HCT116 (cell line): Measurements from ENCODE around the gene FRMD7. TPM values are rescaled to one million over a fixed set of nuclear protein-coding genes. Genes with fewer than 3 reads are reported as not detected.

ENCODE experiments used
- ATAC-seq: fragments of 200-7000 bp; cut with Tn5 transposase; 2 replicates; pipeline ENCODE4 v1.9.1; 2020; ENCODE audit warnings: mild to moderate bottlenecking, moderate library complexity
- BruUV-seq: library from RNA; stranded (reverse); fragments of 400-500 nt; replicated peaks from 2 replicates; lab custom pipeline; 2021; lab: Mats Ljungman, UMichigan
- CTCF ChIA-PET: fragments of 300-600 bp; sonication (Branson Sonifier 250); formaldehyde crosslinking; loops from one replicate; lab custom pipeline; 2021; ENCODE audit warnings: antibody characterized with exemption; lab: Charles Lee
- POLR2A ChIA-PET: fragments of 300-600, 350-600 bp; sonication (Branson Sonifier 250); formaldehyde crosslinking; loops from one replicate; lab custom pipeline; 2021; ENCODE audit warnings: antibody characterized with exemption; lab: Charles Lee
- RAD21 ChIA-PET, 2 experiments: fragments of 300-600 bp; sonication (Branson Sonifier 250); formaldehyde crosslinking; loops; one replicate each; lab custom pipeline; 2023; ENCODE audit warnings: low total read pairs in 2 of 2; ENCODE audit not compliant: uncharacterized antibody in 2 of 2, unreplicated experiment in 2 of 2, low non-redundant PET in 1 of 2; lab: Charles Lee
- DNase-seq: peaks from one replicate; pipeline ENCODE4 v3.0.0-alpha.2; 2010; ENCODE audit warnings: low read depth, low spot score
- H2AFZ ChIP-seq: fragments of 200-600 bp; shearing (Covaris generic), sonication (generic); 2 replicates; pipeline ENCODE4 v1.6.1; 2017; ENCODE audit warnings: low read depth, mixed run types, mixed read lengths, antibody characterized with exemption, low read length; ENCODE audit not compliant: poor library complexity, severe bottlenecking
- H3K27ac ChIP-seq: 2 replicates; pipeline ENCODE4 v1.5.1; 2012; ENCODE audit warnings: low read depth, low read length
- H3K27me3 ChIP-seq: fragments of 200-600 bp; sonication (generic); 2 replicates; pipeline ENCODE4 v1.6.1; 2016; ENCODE audit warnings: mixed run types, low read length, mixed read lengths; ENCODE audit not compliant: insufficient read depth
- H3K36me3 ChIP-seq, 2 experiments: fragments of 200-500 bp in 1 of 2; fragments of 200-600 bp in 1 of 2; sonication (Bioruptor generic) in 1 of 2; sonication (generic) in 1 of 2; 2 replicates each; pipeline versions ENCODE4 v1.5.1 to v1.6.1; 2014 to 2016; ENCODE audit warnings: low read length in 2 of 2, inconsistent platforms in 1 of 2, mixed read lengths in 1 of 2, mixed run types in 1 of 2; ENCODE audit not compliant: insufficient read depth in 2 of 2, control insufficient read depth in 1 of 2
- H3K4me1 ChIP-seq, 2 experiments: fragments of 200-600 bp in 1 of 2; sonication (generic) in 1 of 2; 2 replicates each; pipeline versions ENCODE4 v1.5.1 to v1.6.1; 2012 to 2017; ENCODE audit warnings: low read length in 2 of 2, inconsistent platforms in 1 of 2, mild to moderate bottlenecking in 1 of 2, mixed read lengths in 1 of 2, mixed run types in 1 of 2, moderate library complexity in 1 of 2; ENCODE audit not compliant: insufficient read depth in 2 of 2, control insufficient read depth in 1 of 2
- H3K4me2 ChIP-seq: fragments of 200-600 bp; sonication (generic); 2 replicates; pipeline ENCODE4 v1.6.1; 2017; ENCODE audit warnings: mixed run types, low read length, mixed read lengths
- H3K4me3 ChIP-seq, 2 experiments: fragments of 200-600 bp in 1 of 2; sonication (generic) in 1 of 2; replicated peaks in 1 of 2; 2 replicates each; pipeline ENCODE4 v1.5.1; 2011 to 2016; ENCODE audit warnings: low read length in 2 of 2, control low read depth in 1 of 2, low read depth in 1 of 2, mild to moderate bottlenecking in 1 of 2, mixed read lengths in 1 of 2, mixed run types in 1 of 2
- H3K79me2 ChIP-seq: fragments of 200-600 bp; sonication (generic); 2 replicates; pipeline ENCODE4 v1.6.1; 2017; ENCODE audit warnings: mild to moderate bottlenecking, mixed run types, low read length, moderate library complexity, mixed read lengths; ENCODE audit not compliant: insufficient read depth
- H3K9ac ChIP-seq: fragments of 200-600 bp; sonication (generic); 2 replicates; pipeline ENCODE4 v1.6.1; 2016; ENCODE audit warnings: low read length, mixed read lengths
- H3K9me2 ChIP-seq: fragments of 200-600 bp; sonication (generic), shearing (Covaris generic); 2 replicates; pipeline ENCODE4 v1.6.1; 2017; ENCODE audit warnings: mixed run types, mild to moderate bottlenecking, moderate library complexity; ENCODE audit not compliant: insufficient read depth
- H3K9me3 ChIP-seq, 2 experiments: fragments of 200-500 bp in 1 of 2; fragments of 200-600 bp in 1 of 2; sonication (Bioruptor generic) in 1 of 2; sonication (generic) in 1 of 2; 2 replicates each; pipeline ENCODE4 v1.6.1; 2014 to 2017; ENCODE audit warnings: low read length in 2 of 2, mixed read lengths in 2 of 2, inconsistent platforms in 1 of 2, low read depth in 1 of 2, mild to moderate bottlenecking in 1 of 2, mixed run types in 1 of 2, moderate library complexity in 1 of 2; ENCODE audit not compliant: control insufficient read depth in 1 of 2, insufficient read depth in 1 of 2
- H4K20me1 ChIP-seq: fragments of 200-600 bp; sonication (generic), shearing (Covaris generic); 2 replicates; pipeline ENCODE4 v1.6.1; 2017; ENCODE audit warnings: mixed run types, mild to moderate bottlenecking, moderate library complexity; ENCODE audit not compliant: insufficient read depth
- EGR1 ChIP-seq: IDR thresholded peaks from 2 replicates; pipeline ENCODE4 v1.6.1; 2012; ENCODE audit warnings: low read depth
- ELF1 ChIP-seq: IDR thresholded peaks from 2 replicates; pipeline ENCODE4 v1.6.1; 2012; ENCODE audit warnings: low read depth, borderline replicate concordance
- EZH2 ChIP-seq: fragments of 200-600 bp; sonication (generic); IDR thresholded peaks from 2 replicates; pipeline ENCODE4 v1.6.1; 2017; ENCODE audit warnings: antibody characterized with exemption, mixed run types
- EZH2phosphoT487 ChIP-seq: fragments of 200-600 bp; IDR thresholded peaks from 2 replicates; pipeline ENCODE4 v1.6.1; 2018; ENCODE audit warnings: antibody characterized with exemption, borderline replicate concordance
- JUND ChIP-seq: IDR thresholded peaks from 2 replicates; pipeline ENCODE4 v1.6.1; 2012
- POLR2A ChIP-seq: IDR thresholded peaks from 2 replicates; pipeline ENCODE4 v1.7.0; 2011; ENCODE audit warnings: borderline replicate concordance; ENCODE audit not compliant: insufficient read depth, insufficient read length; ENCODE audit errors: extremely low read depth
- SIN3A ChIP-seq: IDR thresholded peaks from 2 replicates; pipeline ENCODE4 v1.6.1; 2012; ENCODE audit warnings: low read depth
- TCF7L2 ChIP-seq: IDR thresholded peaks from 2 replicates; pipeline ENCODE4 v1.7.0; 2011; ENCODE audit warnings: borderline replicate concordance, inconsistent platforms; ENCODE audit not compliant: insufficient read depth, insufficient read length; ENCODE audit errors: extremely low read depth
- YY1 ChIP-seq: IDR thresholded peaks from 2 replicates; pipeline ENCODE4 v1.6.1; 2011; ENCODE audit warnings: low read length, low read depth, moderate library complexity, mild to moderate bottlenecking; ENCODE audit not compliant: insufficient replicate concordance; ENCODE audit errors: extremely low read depth
- intact Hi-C: fragments of 100-400 bp; cut with micrococcal nuclease; formaldehyde crosslinking; loops from 2 replicates; pipeline ENCODE4 v1.10.0; 2022
- total RNA-seq: library from RNA; stranded (reverse); gene quantifications from one replicate; pipeline ENCODE4 v1.2.1, GENCODE V29; 2021; ENCODE audit not compliant: unreplicated experiment
- TF ChIP-seq, protein P1 (sequence below): IDR thresholded peaks from 2 replicates; pipeline ENCODE4 v1.6.1; 2012; ENCODE audit warnings: low read depth
- TF ChIP-seq, protein P2 (sequence below): IDR thresholded peaks from 2 replicates; pipeline ENCODE4 v1.6.1; 2011; ENCODE audit warnings: mild to moderate bottlenecking, low read length, moderate library complexity; ENCODE audit not compliant: insufficient replicate concordance; ENCODE audit errors: extremely low read depth
- TF ChIP-seq, protein P3 (sequence below): IDR thresholded peaks from 2 replicates; pipeline ENCODE4 v1.6.1; 2012

The FRMD7 gene
- total RNA-seq, 1 experiment from 2014 or later, result not detected

DNA sequence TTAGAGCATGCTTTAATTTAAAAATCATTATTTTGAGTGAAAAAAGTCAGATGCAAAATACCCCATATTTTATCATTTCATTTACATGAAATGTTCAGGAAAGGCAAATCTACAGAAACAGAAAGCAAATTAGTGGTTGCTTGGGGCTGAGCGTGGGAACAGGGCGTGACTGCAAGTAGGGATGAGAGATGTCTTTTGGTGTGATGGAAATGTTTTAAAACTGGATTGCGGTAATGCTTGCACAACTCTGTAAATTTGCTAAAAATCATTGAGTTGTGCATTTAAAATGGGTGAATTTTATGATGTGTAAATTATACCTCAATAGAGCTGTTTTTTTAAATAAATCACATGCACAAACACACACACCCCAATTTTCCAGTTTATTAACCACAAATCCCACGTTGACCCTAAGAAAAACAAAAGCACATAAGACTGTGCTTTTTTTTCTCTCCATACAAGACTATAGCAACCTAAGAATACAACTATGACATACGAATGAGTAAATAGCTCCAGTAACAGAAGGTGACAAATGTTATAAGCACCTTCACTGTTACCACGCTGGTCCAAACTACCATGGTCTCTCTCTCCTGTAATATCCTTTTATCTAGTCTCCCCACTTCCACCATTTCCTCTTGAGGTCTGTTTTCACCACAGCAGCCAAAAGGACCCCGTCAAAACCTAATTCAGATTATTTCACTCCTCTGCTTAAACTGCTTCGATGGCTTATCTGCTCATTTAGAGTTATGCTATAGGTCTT, 37.2 kb downstream of the FRMD7 start (continued):
- TF ChIP-seq EZH2phosphoT487, result no peak
- no peak for TF ChIP-seq ELF1
- TF ChIP-seq POLR2A, result no peak

DNA sequence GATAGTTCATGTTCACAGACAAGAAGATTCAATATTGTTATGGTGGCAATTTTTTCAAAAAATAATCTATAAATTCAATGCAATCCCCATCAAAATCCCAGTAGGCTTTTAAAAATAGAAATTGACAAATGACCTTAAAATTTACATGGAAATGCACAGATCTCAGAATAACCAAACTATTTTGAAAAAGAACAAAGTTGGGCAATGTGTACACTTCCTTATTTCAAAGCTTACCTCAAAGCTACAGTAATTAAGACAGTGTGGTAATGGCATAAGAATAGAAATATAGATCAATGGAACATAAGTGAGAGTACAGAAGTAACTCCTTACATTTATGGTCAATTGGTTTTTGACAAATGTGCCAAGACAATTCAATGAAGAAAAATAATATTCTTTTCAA, 39.0 kb downstream of the FRMD7 start:
- intact Hi-C loops, result no loop called here
- H3K9me3 ChIP-seq, result no peaks in the 10 kb centered on the region
- no TSS peak for BruUV-seq

More for the DNA sequence above, 39.0 kb downstream of the FRMD7 start:
- POLR2A ChIA-PET, result no interaction called here
- Histone ChIP-seq H3K36me3 (no peaks in the 10 kb centered on the region), H4K20me1 (no peaks in the 10 kb centered on the region), H3K27ac (no peak overlapping the region), H3K79me2 (no peaks in the 10 kb centered on the region), H3K4me2 (no peak overlapping the region), H3K9me2 (no peaks in the 10 kb centered on the region), H3K27me3 (no peaks in the 10 kb centered on the region), H3K4me3 (no peak overlapping the region), H2AFZ (no peak overlapping the region), H3K9ac (no peak overlapping the region), H3K4me1 (no peaks in the 10 kb centered on the region)
- RAD21 ChIA-PET, result no interaction called here
- DNase-seq (no peak), ATAC-seq (no peak)
- CTCF ChIA-PET, result no interaction called here
- no peak for TF ChIP-seq ELF1
- TF ChIP-seq JUND, result no peak
- TF ChIP-seq, protein P1, sequence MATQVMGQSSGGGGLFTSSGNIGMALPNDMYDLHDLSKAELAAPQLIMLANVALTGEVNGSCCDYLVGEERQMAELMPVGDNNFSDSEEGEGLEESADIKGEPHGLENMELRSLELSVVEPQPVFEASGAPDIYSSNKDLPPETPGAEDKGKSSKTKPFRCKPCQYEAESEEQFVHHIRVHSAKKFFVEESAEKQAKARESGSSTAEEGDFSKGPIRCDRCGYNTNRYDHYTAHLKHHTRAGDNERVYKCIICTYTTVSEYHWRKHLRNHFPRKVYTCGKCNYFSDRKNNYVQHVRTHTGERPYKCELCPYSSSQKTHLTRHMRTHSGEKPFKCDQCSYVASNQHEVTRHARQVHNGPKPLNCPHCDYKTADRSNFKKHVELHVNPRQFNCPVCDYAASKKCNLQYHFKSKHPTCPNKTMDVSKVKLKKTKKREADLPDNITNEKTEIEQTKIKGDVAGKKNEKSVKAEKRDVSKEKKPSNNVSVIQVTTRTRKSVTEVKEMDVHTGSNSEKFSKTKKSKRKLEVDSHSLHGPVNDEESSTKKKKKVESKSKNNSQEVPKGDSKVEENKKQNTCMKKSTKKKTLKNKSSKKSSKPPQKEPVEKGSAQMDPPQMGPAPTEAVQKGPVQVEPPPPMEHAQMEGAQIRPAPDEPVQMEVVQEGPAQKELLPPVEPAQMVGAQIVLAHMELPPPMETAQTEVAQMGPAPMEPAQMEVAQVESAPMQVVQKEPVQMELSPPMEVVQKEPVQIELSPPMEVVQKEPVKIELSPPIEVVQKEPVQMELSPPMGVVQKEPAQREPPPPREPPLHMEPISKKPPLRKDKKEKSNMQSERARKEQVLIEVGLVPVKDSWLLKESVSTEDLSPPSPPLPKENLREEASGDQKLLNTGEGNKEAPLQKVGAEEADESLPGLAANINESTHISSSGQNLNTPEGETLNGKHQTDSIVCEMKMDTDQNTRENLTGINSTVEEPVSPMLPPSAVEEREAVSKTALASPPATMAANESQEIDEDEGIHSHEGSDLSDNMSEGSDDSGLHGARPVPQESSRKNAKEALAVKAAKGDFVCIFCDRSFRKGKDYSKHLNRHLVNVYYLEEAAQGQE, result no peak
- no peak for TF ChIP-seq EGR1
- TF ChIP-seq, protein P2, sequence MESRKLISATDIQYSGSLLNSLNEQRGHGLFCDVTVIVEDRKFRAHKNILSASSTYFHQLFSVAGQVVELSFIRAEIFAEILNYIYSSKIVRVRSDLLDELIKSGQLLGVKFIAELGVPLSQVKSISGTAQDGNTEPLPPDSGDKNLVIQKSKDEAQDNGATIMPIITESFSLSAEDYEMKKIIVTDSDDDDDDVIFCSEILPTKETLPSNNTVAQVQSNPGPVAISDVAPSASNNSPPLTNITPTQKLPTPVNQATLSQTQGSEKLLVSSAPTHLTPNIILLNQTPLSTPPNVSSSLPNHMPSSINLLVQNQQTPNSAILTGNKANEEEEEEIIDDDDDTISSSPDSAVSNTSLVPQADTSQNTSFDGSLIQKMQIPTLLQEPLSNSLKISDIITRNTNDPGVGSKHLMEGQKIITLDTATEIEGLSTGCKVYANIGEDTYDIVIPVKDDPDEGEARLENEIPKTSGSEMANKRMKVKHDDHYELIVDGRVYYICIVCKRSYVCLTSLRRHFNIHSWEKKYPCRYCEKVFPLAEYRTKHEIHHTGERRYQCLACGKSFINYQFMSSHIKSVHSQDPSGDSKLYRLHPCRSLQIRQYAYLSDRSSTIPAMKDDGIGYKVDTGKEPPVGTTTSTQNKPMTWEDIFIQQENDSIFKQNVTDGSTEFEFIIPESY, result no peak
- no peak for TF ChIP-seq TCF7L2
- TF ChIP-seq YY1, result no peak
- TF ChIP-seq SIN3A, result no peak
- TF ChIP-seq EZH2, result no peak
- TF ChIP-seq, protein P3, sequence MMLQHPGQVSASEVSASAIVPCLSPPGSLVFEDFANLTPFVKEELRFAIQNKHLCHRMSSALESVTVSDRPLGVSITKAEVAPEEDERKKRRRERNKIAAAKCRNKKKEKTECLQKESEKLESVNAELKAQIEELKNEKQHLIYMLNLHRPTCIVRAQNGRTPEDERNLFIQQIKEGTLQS, result no peak
